Kidney (tissue), 14 donors: ENCODE data around the gene USO1. TPM values are rescaled to one million over a fixed set of nuclear protein-coding genes. Genes with fewer than 3 reads are reported as not detected.
"Not testable (repeated sequence)": the region's sequence is repeated elsewhere in the genome, so short reads cannot be mapped to it uniquely, and the experiment has no call there.

ENCODE experiments used
- DNase-seq, 5 donors: peaks; one replicate each; pipeline ENCODE4 v3.0.0-alpha.2; 2013 to 2020
- FAIRE-seq: peaks from 2 replicates; lab custom pipeline; 2012; peaks lifted over from hg19 to GRCh38; lab: Jason Lieb, UNC
- H3K27ac ChIP-seq, 2 donors: one replicate each; pipeline ENCODE4 v1.7.0; 2013; ENCODE audit warnings: low read depth in 2 of 2, low read length in 2 of 2, inconsistent platforms in 1 of 2
- H3K27me3 ChIP-seq: one replicate; pipeline ENCODE4 v1.7.1; 2013; ENCODE audit warnings: low read length, inconsistent platforms; ENCODE audit not compliant: control insufficient read depth, insufficient read depth
- H3K36me3 ChIP-seq, 3 donors: one replicate each; pipeline versions ENCODE4 v1.7.0 to v1.7.1; 2013; ENCODE audit warnings: low read length in 3 of 3, control low read depth in 1 of 3, inconsistent platforms in 1 of 3; ENCODE audit not compliant: insufficient read depth in 3 of 3, control insufficient read depth in 2 of 3
- H3K4me1 ChIP-seq, 3 donors: one replicate each; pipeline versions ENCODE4 v1.7.0 to v1.7.1; 2013; ENCODE audit warnings: low read length in 3 of 3, inconsistent platforms in 1 of 3, low read depth in 1 of 3; ENCODE audit not compliant: control insufficient read depth in 2 of 3, insufficient read depth in 2 of 3
- H3K4me3 ChIP-seq, 3 donors: one replicate each; pipeline versions ENCODE4 v1.7.0 to v1.8.1; 2013; ENCODE audit warnings: low read length in 3 of 3, control low read depth in 1 of 3, inconsistent platforms in 1 of 3
- H3K9ac ChIP-seq, 3 donors: one replicate each; pipeline versions ENCODE4 v1.7.0 to v1.7.1; 2013; ENCODE audit warnings: low read length in 3 of 3, control low read depth in 1 of 3, inconsistent platforms in 1 of 3
- H3K9me3 ChIP-seq, 3 donors: one replicate each; pipeline versions ENCODE4 v1.7.0 to v1.7.1; 2013; ENCODE audit warnings: low read length in 3 of 3, control low read depth in 1 of 3, inconsistent platforms in 1 of 3; ENCODE audit not compliant: control insufficient read depth in 2 of 3, insufficient read depth in 1 of 3
- CTCF ChIP-seq: IDR thresholded peaks from 3 replicates; pipeline ENCODE4 v1.5.1; 2012; ENCODE audit warnings: mild to moderate bottlenecking, moderate library complexity, borderline replicate concordance; ENCODE audit not compliant: insufficient read depth; ENCODE audit errors: extremely low read depth
- intact Hi-C: fragments of 100-400 bp; cut with DNase I; formaldehyde crosslinking; loops from one replicate; pipeline ENCODE4 v1.11.1; 2022
- polyA plus RNA-seq: library from polyadenylated mRNA; stranded (reverse); fragments of 350-450 nt; fragmentation: Illumina TruSeq; extraction: RNeasy Lipid Tissue Mini Kit (QIAGEN cat#74804); gene quantifications from one replicate; pipeline ENCODE4 v1.2.3, GENCODE V29; 2014; ENCODE audit warnings: low read depth, low replicate concordance; ENCODE audit not compliant: insufficient read depth
- total RNA-seq: library from RNA; stranded (reverse); fragmentation: NEBNext Ultra II Directional; extraction: Animal tissue kit (Norgen Biotek cat#: 25700); gene quantifications from one replicate; pipeline ENCODE4 v1.2.1, GENCODE V29; 2021
- donor health status: control.
- donor health status: control.
- donor health status: control.
- donor health status: control.
- donor health status: control.
- donor health status: DM: yes; HTN: yes; CAD: no.
- donor health status: Normal renal cell carcinoma (clear cell type).

The USO1 gene
- total and polyA plus RNA-seq, 2 donors from 2014 or later: 23.2 to 49.6 TPM

GRCh38 chr4:75786938-75787337 lies 62.6 kb downstream of the USO1 start:
- no peaks in the 10 kb centered on the region for H3K4me1 ChIP-seq
- no peaks in the 10 kb centered on the region for H3K9me3 ChIP-seq
- peaks cover 2 to 7% (median 3%) of the 10 kb centered on the region in 3 donors for H3K36me3 ChIP-seq
- H3K27ac ChIP-seq: peak overlapping the region in 1 of 2 donors; percentile 26
- no peak for DNase-seq
- intact Hi-C loops: no loop called here
- TF ChIP-seq CTCF: no peak
- FAIRE-seq: peak; percentile 76
- no peaks in the 10 kb centered on the region for H3K27me3 ChIP-seq
- H3K9ac ChIP-seq: peak overlapping the region in 1 of 3 donors; percentile 13
- H3K4me3 ChIP-seq: peak overlapping the region in 1 of 3 donors; percentile 29

DNA sequence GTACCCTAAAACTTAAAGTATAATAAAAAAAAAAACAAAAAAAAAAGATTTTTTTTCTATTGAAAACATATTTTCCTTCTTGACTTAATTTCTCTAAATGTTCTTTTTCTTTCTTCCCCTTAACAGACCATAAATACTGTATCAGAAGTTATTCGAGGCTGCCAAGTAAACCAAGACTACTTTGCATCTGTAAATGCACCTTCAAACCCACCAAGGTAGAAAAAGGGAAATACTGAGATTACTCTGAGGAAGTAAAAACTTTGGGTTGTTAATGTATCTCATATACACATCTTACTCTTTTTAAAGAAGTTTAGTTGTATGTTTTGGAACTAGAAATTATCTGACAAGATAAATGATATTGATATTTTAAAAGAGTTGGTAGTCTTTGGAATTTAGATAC lies 65.6 kb downstream of the USO1 start:
- Histone ChIP-seq H3K4me1 (peaks cover 0 to 4% (median 0%) of the 10 kb centered on the region in 3 donors), H3K27ac (no peak overlapping the region), H3K9me3 (no peaks in the 10 kb centered on the region), H3K36me3 (peaks cover 0 to 5% (median 2%) of the 10 kb centered on the region in 3 donors), H3K9ac (no peak overlapping the region), H3K27me3 (no peaks in the 10 kb centered on the region), H3K4me3 (no peak overlapping the region)
- peak; percentile 3 for FAIRE-seq
- intact Hi-C loops: no loop called here
- no peak for DNase-seq
- TF ChIP-seq CTCF: no peak

DNA sequence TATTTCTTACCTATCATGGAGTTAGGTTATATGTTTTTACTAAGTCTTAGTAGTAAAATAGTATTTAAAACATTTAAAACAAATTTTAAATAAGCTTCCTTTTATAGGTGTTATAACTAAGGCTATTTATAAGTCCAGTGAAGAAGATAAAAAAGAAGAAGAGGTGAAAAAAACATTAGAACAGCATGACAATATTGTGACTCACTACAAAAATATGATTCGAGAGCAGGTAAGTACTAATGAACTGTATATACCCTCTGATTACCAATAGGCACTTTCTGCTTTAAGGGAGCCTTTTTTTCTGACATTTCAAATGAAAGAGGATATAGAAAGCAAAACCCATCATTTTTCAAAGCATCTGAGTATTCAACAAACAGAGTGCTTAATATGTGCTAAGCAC lies 76.6 kb downstream of the USO1 start:
- Histone ChIP-seq H3K4me1 (no peaks in the 10 kb centered on the region), H3K36me3 (peaks cover 2 to 14% (median 7%) of the 10 kb centered on the region in 3 donors), H3K27ac (no peak overlapping the region), H3K27me3 (no peaks in the 10 kb centered on the region), H3K4me3 (no peak overlapping the region), H3K9me3 (no peaks in the 10 kb centered on the region), H3K9ac (no peak overlapping the region)
- no peak for FAIRE-seq
- DNase-seq: no peak
- intact Hi-C loops: no loop called here
- no peak for TF ChIP-seq CTCF

GRCh38 chr4:75806035-75806434 lies 81.7 kb downstream of the USO1 start:
- H3K4me3 ChIP-seq, FAIRE-seq, H3K27ac ChIP-seq, H3K4me1 ChIP-seq, H3K9me3 ChIP-seq, intact Hi-C loops, H3K27me3 ChIP-seq, DNase-seq, H3K9ac ChIP-seq: not testable (repeated sequence)
- H3K36me3 ChIP-seq: peaks cover 8 to 25% (median 17%) of the 10 kb centered on the region in 3 donors
